ENCODE results near the gene CENPS.
"Not testable (repeated sequence)": the region's sequence is repeated elsewhere in the genome, so short reads cannot be mapped to it uniquely, and the experiment has no call there.

CENPS gene

GRCh38 chr1:10472220-10473144 is 42.2 kb downstream of the CENPS start, which contains the start of gene DFFA:
Gene DFFA, minus strand, starts transcription at chr1:10472529. Its CDS starts 71 bp downstream, at chr1:10472458.
- peak within 1 kb of the TSS; percentile 89 for H3K9ac ChIP-seq (ENCODE audit: insufficient read length)
- peak within 1 kb of the TSS; percentile 96 for H3K4me3 ChIP-seq
- peak within 1 kb of the TSS; percentile 94 for H3K27ac ChIP-seq
- no peaks in the 10 kb centered on the region for H3K9me3 ChIP-seq (ENCODE audit: low read depth, low read length)
- peaks cover 28% of the 10 kb centered on the region for H3K36me3 ChIP-seq (ENCODE audit: insufficient read depth, low read length)
- DNase-seq (ENCODE audit: low read depth, low spot score): peak; percentile 91
- TF ChIP-seq POLR2AphosphoS5 (IDR thresholded peaks at IDR 0.05; ENCODE audit: borderline replicate concordance, low read depth, low read length) (peak; percentile 90), FOXP2 (optimal IDR thresholded peaks at IDR 0.05; ENCODE audit: control extremely low read depth, extremely low read length, insufficient read depth) (no peak)

- no peaks in the 10 kb centered on the region for H3K9me3 ChIP-seq (ENCODE audit: low read depth, low read length)
- peak overlapping the region; percentile 96 for H3K4me3 ChIP-seq
- TF ChIP-seq POLR2AphosphoS5 (IDR thresholded peaks at IDR 0.05; ENCODE audit: borderline replicate concordance, low read depth, low read length): no peak
- no peak for TF ChIP-seq FOXP2 (optimal IDR thresholded peaks at IDR 0.05; ENCODE audit: control extremely low read depth, extremely low read length, insufficient read depth)
- no peak for TF ChIP-seq EZH2 (IDR thresholded peaks at IDR 0.05)
- peak overlapping the region; percentile 86 for H3K9ac ChIP-seq (ENCODE audit: insufficient read length)
- H3K27ac ChIP-seq: peak overlapping the region; percentile 94
- DNase-seq (ENCODE audit: low read depth, low spot score): no peak
- H3K36me3 ChIP-seq (ENCODE audit: insufficient read depth, low read length): peaks cover 21% of the 10 kb centered on the region
Observed at GRCh38 chr1:10473145-10473765, 43.0 kb downstream of the CENPS start.

- not testable (repeated sequence) for H3K27ac ChIP-seq; H3K9me3 ChIP-seq (ENCODE audit: low read depth, low read length); H3K9ac ChIP-seq (ENCODE audit: insufficient read length); DNase-seq (ENCODE audit: low read depth, low spot score)
- peaks cover 11% of the 10 kb centered on the region for H3K36me3 ChIP-seq (ENCODE audit: insufficient read depth, low read length)
- H3K4me3 ChIP-seq: peak overlapping the region; percentile 85
Observed at GRCh38 chr1:10474309-10474612, 44.0 kb downstream of the CENPS start.

- Histone ChIP-seq H3K9ac (ENCODE audit: insufficient read length) (peak within 1 kb of the TSS; percentile 78), H3K27ac (0 out of 2 replicates have a peak within 1 kb of the TSS, but pooled peaks have one; percentile 2), H3K9me3 (ENCODE audit: low read depth, low read length) (no peaks in the 10 kb centered on the region), H3K4me3 (peak within 1 kb of the TSS; percentile 85), H3K36me3 (ENCODE audit: insufficient read depth, low read length) (peaks cover 9% of the 10 kb centered on the region; the same call in 1 of the 2 replicates)
- DNase-seq (ENCODE audit: low read depth, low spot score): peak; percentile 35
- TF ChIP-seq EZH2 (IDR thresholded peaks at IDR 0.05) (no peak), POLR2AphosphoS5 (IDR thresholded peaks at IDR 0.05; ENCODE audit: borderline replicate concordance, low read depth, low read length) (peak; percentile 88)
Observed at GRCh38 chr1:10474613-10475507, 44.6 kb downstream of the CENPS start, which contains the start of gene PEX14. Gene PEX14, plus strand, starts transcription at chr1:10474950. Its CDS starts 17 bp downstream, at chr1:10474967.

- DNase-seq (ENCODE audit: low read depth, low spot score): no peak
- Histone ChIP-seq H3K27ac (no peak overlapping the region), H3K4me3 (peak overlapping the region; percentile 85), H3K9ac (ENCODE audit: insufficient read length) (peak overlapping the region; percentile 78), H3K9me3 (ENCODE audit: low read depth, low read length) (no peaks in the 10 kb centered on the region), H3K36me3 (ENCODE audit: insufficient read depth, low read length) (peaks cover 6% of the 10 kb centered on the region; the same call in 1 of the 2 replicates)
- TF ChIP-seq FOXP2 (optimal IDR thresholded peaks at IDR 0.05; ENCODE audit: control extremely low read depth, extremely low read length, insufficient read depth) (no peak), POLR2AphosphoS5 (IDR thresholded peaks at IDR 0.05; ENCODE audit: borderline replicate concordance, low read depth, low read length) (no peak), EZH2 (IDR thresholded peaks at IDR 0.05) (no peak)
Observed at GRCh38 chr1:10475510-10475909, 45.3 kb downstream of the CENPS start.

GRCh38 chr1:10479296-10479695 is 49.1 kb downstream of the CENPS start:
- H3K4me3 ChIP-seq: no peak overlapping the region
- H3K9me3 ChIP-seq (ENCODE audit: low read depth, low read length): no peaks in the 10 kb centered on the region
- H3K27ac ChIP-seq: no peak overlapping the region
- H3K9ac ChIP-seq (ENCODE audit: insufficient read length): no peak overlapping the region
- TF ChIP-seq FOXP2 (optimal IDR thresholded peaks at IDR 0.05; ENCODE audit: control extremely low read depth, extremely low read length, insufficient read depth) (no peak), POLR2AphosphoS5 (IDR thresholded peaks at IDR 0.05; ENCODE audit: borderline replicate concordance, low read depth, low read length) (no peak), EZH2 (IDR thresholded peaks at IDR 0.05) (no peak)
- no peak for DNase-seq (ENCODE audit: low read depth, low spot score)
- no peaks in the 10 kb centered on the region for H3K36me3 ChIP-seq (ENCODE audit: insufficient read depth, low read length)

GRCh38 chr1:10480614-10481013 is 50.4 kb downstream of the CENPS start:
- Histone ChIP-seq H3K36me3 (ENCODE audit: insufficient read depth, low read length) (no peaks in the 10 kb centered on the region), H3K9me3 (ENCODE audit: low read depth, low read length) (no peaks in the 10 kb centered on the region), H3K27ac (no peak overlapping the region), H3K9ac (ENCODE audit: insufficient read length) (no peak overlapping the region), H3K4me3 (no peak overlapping the region)
- no peak for DNase-seq (ENCODE audit: low read depth, low spot score)
- TF ChIP-seq POLR2AphosphoS5 (IDR thresholded peaks at IDR 0.05; ENCODE audit: borderline replicate concordance, low read depth, low read length) (no peak), EZH2 (IDR thresholded peaks at IDR 0.05) (no peak), FOXP2 (optimal IDR thresholded peaks at IDR 0.05; ENCODE audit: control extremely low read depth, extremely low read length, insufficient read depth) (no peak)

GRCh38 chr1:10484521-10484920 is 54.3 kb downstream of the CENPS start:
- H3K9ac ChIP-seq (ENCODE audit: insufficient read length): no peak overlapping the region

More at GRCh38 chr1:10484521-10484920, 54.3 kb downstream of the CENPS start:
- TF ChIP-seq EZH2 (IDR thresholded peaks at IDR 0.05): no peak
- TF ChIP-seq POLR2AphosphoS5 (IDR thresholded peaks at IDR 0.05; ENCODE audit: borderline replicate concordance, low read depth, low read length): no peak
- Histone ChIP-seq H3K4me3 (no peak overlapping the region), H3K36me3 (ENCODE audit: insufficient read depth, low read length) (no peaks in the 10 kb centered on the region), H3K27ac (no peak overlapping the region), H3K9me3 (ENCODE audit: low read depth, low read length) (no peaks in the 10 kb centered on the region)
- DNase-seq (ENCODE audit: low read depth, low spot score): no peak

All from SK-N-MC (cell line).